SK-N-SH (cell line): ENCODE data around the gene RASA3. TPM values are rescaled to one million over a fixed set of nuclear protein-coding genes. Genes with fewer than 3 reads are reported as not detected.

Experiments
- CTCF ChIA-PET: fragments of 300-600, 350-600 bp; formaldehyde crosslinking; extraction: SDS; loops from one replicate; lab custom pipeline; 2021; lab: Yijun Ruan, JAX
- POLR2A ChIA-PET: fragments of 350-600 bp; sonication (Branson Sonifier 250); formaldehyde crosslinking; extraction: SDS; loops from one replicate; lab custom pipeline; 2020; ENCODE audit warnings: antibody characterized with exemption, inconsistent platforms; lab: Yijun Ruan, JAX
- DNase-seq: peaks from one replicate; pipeline ENCODE4 v3.0.0; 2012
- H2AFZ ChIP-seq: fragments of 200-600 bp; sonication (generic); 2 replicates; pipeline ENCODE4 v1.8.1; 2016; ENCODE audit warnings: antibody characterized with exemption, mild to moderate bottlenecking, low read depth
- H3F3A ChIP-seq: fragments of 200-600 bp; sonication (generic); replicated peaks from 2 replicates; pipeline ENCODE3; 2016; ENCODE audit warnings: antibody characterized with exemption, mild to moderate bottlenecking; ENCODE audit not compliant: insufficient read depth
- H3K27ac ChIP-seq, 2 experiments: fragments of 200-500 bp in 1 of 2; fragments of 200-600 bp in 1 of 2; sonication (Bioruptor generic) in 1 of 2; sonication (generic), shearing (Covaris generic) in 1 of 2; 2 replicates each; pipeline versions ENCODE4 v1.5.1 to v1.6.1; 2014 to 2016; ENCODE audit warnings: low read depth in 2 of 2, inconsistent platforms in 1 of 2, low read length in 1 of 2, mild to moderate bottlenecking in 1 of 2, mixed read lengths in 1 of 2
- H3K27me3 ChIP-seq: fragments of 200-600 bp; sonication (generic), shearing (Covaris generic); 2 replicates; pipeline ENCODE4 v1.6.1; 2016; ENCODE audit warnings: mixed run types; ENCODE audit not compliant: insufficient read depth
- H3K36me3 ChIP-seq, 2 experiments: fragments of 200-500 bp in 1 of 2; fragments of 200-600 bp in 1 of 2; sonication (Bioruptor generic) in 1 of 2; sonication (generic) in 1 of 2; replicated peaks in 1 of 2; 2 replicates each; pipeline versions ENCODE3 to v1.5.1; 2014 to 2016; ENCODE audit warnings: low read length in 1 of 2, mild to moderate bottlenecking in 1 of 2; ENCODE audit not compliant: insufficient read depth in 2 of 2, control insufficient read depth in 1 of 2
- H3K4me1 ChIP-seq, 2 experiments: fragments of 200-500 bp in 1 of 2; fragments of 200-600 bp in 1 of 2; sonication (Bioruptor generic) in 1 of 2; sonication (generic), shearing (Covaris generic) in 1 of 2; 2 replicates each; pipeline versions ENCODE4 v1.5.1 to v1.6.1; 2014 to 2016; ENCODE audit warnings: low read depth in 1 of 2, low read length in 1 of 2, mixed run types in 1 of 2; ENCODE audit not compliant: insufficient read depth in 2 of 2, control insufficient read depth in 1 of 2
- H3K4me2 ChIP-seq: fragments of 200-600 bp; sonication (generic), shearing (Covaris generic); 2 replicates; pipeline ENCODE4 v1.6.1; 2017; ENCODE audit warnings: mixed run types
- H3K4me3 ChIP-seq, 2 experiments: fragments of 200-500 bp in 1 of 2; fragments of 200-600 bp in 1 of 2; sonication (Bioruptor generic) in 1 of 2; sonication (generic), shearing (Covaris generic) in 1 of 2; 2 replicates each; pipeline versions ENCODE4 v1.5.1 to v1.8.1; 2014 to 2016; ENCODE audit warnings: low read depth in 2 of 2, inconsistent platforms in 1 of 2, low read length in 1 of 2, mild to moderate bottlenecking in 1 of 2, mixed read lengths in 1 of 2, moderate library complexity in 1 of 2
- H3K79me2 ChIP-seq: fragments of 200-600 bp; sonication (generic); 2 replicates; pipeline ENCODE4 v1.8.1; 2017; ENCODE audit warnings: mild to moderate bottlenecking; ENCODE audit not compliant: insufficient read depth
- H3K9ac ChIP-seq: fragments of 200-600 bp; sonication (generic); 2 replicates; pipeline ENCODE4 v1.6.1; 2017; ENCODE audit warnings: mixed run types
- H3K9me2 ChIP-seq: fragments of 200-600 bp; sonication (generic); 2 replicates; pipeline ENCODE4 v1.6.1; 2017; ENCODE audit warnings: mixed run types
- H3K9me3 ChIP-seq: fragments of 200-600 bp; sonication (generic); 2 replicates; pipeline ENCODE4 v1.6.1; 2017; ENCODE audit warnings: mixed run types, mild to moderate bottlenecking, moderate library complexity
- H4K20me1 ChIP-seq: fragments of 200-600 bp; sonication (generic); 2 replicates; pipeline ENCODE4 v1.6.1; 2017; ENCODE audit warnings: mild to moderate bottlenecking, mixed run types; ENCODE audit not compliant: insufficient read depth
- CHD2 ChIP-seq: fragments of 150-350 bp; IDR thresholded peaks from 2 replicates; pipeline ENCODE4 v1.6.1; 2018; ENCODE audit warnings: low read length; ENCODE audit not compliant: partially characterized antibody
- ELF1 ChIP-seq: IDR thresholded peaks from 2 replicates; pipeline ENCODE4 v1.4.0; 2012
- EZH2phosphoT487 ChIP-seq: fragments of 200-600 bp; sonication (generic); IDR thresholded peaks from 2 replicates; pipeline ENCODE4 v1.6.1; 2017; ENCODE audit warnings: low read depth, mixed run types, mild to moderate bottlenecking, antibody characterized with exemption, moderate library complexity, borderline replicate concordance
- FOSL2 ChIP-seq: IDR thresholded peaks from 2 replicates; pipeline ENCODE4 v1.4.0; 2012; ENCODE audit warnings: low read depth, mild to moderate bottlenecking, moderate library complexity, borderline replicate concordance
- FOXJ3 ChIP-seq: sonication (generic); formaldehyde crosslinking; IDR thresholded peaks from 2 replicates; pipeline ENCODE4 v1.5.1; 2020; ENCODE audit warnings: mild to moderate bottlenecking, missing genetic modification reagents
- FOXM1 ChIP-seq: IDR thresholded peaks from 2 replicates; pipeline ENCODE4 v1.4.0; 2012; ENCODE audit warnings: low read depth, mild to moderate bottlenecking
- GABPA ChIP-seq: IDR thresholded peaks from 2 replicates; pipeline ENCODE4 v1.4.0; 2012; ENCODE audit warnings: low read depth, mild to moderate bottlenecking
- GATA2 ChIP-seq: sonication (generic); formaldehyde crosslinking; IDR thresholded peaks from 2 replicates; pipeline ENCODE4 v1.5.0; 2020; ENCODE audit warnings: mild to moderate bottlenecking, missing genetic modification reagents
- JUND ChIP-seq: IDR thresholded peaks from 2 replicates; pipeline ENCODE4 v1.4.0; 2012
- MAX ChIP-seq: IDR thresholded peaks from 2 replicates; pipeline ENCODE4 v1.4.0; 2012; ENCODE audit warnings: low read depth
- MEF2A ChIP-seq: IDR thresholded peaks from 2 replicates; pipeline ENCODE4 v1.4.0; 2012; ENCODE audit warnings: low read depth, borderline replicate concordance
- NFIC ChIP-seq: IDR thresholded peaks from 2 replicates; pipeline ENCODE4 v1.4.0; 2012; ENCODE audit warnings: borderline replicate concordance
- RAD21 ChIP-seq: IDR thresholded peaks from 2 replicates; pipeline ENCODE4 v1.6.1; 2012; ENCODE audit warnings: mild to moderate bottlenecking, low read length
- RCOR1 ChIP-seq: fragments of 150-350 bp; IDR thresholded peaks from 2 replicates; pipeline ENCODE4 v1.6.1; 2017; ENCODE audit warnings: antibody characterized with exemption, low read length
- RFX5 ChIP-seq: IDR thresholded peaks from 2 replicates; pipeline ENCODE4 v1.6.1; 2012; ENCODE audit warnings: mild to moderate bottlenecking, improper control_type of control experiment, low read length
- RXRA ChIP-seq: IDR thresholded peaks from 2 replicates; pipeline ENCODE4 v1.4.0; 2012; ENCODE audit warnings: low read depth, mild to moderate bottlenecking, borderline replicate concordance
- SIN3A ChIP-seq: IDR thresholded peaks from 2 replicates; pipeline ENCODE4 v1.6.1; 2012; ENCODE audit warnings: low read depth, mild to moderate bottlenecking, low read length, moderate library complexity, borderline replicate concordance
- TAF1 ChIP-seq: IDR thresholded peaks from 2 replicates; pipeline ENCODE4 v1.6.1; 2012; ENCODE audit warnings: low read depth, mild to moderate bottlenecking, low read length, moderate library complexity, borderline replicate concordance
- TCF12 ChIP-seq: IDR thresholded peaks from 2 replicates; pipeline ENCODE4 v1.4.0; 2012
- TEAD4 ChIP-seq: IDR thresholded peaks from 2 replicates; pipeline ENCODE4 v1.4.0; 2012; ENCODE audit warnings: mild to moderate bottlenecking, borderline replicate concordance; ENCODE audit not compliant: insufficient read depth
- USF1 ChIP-seq: IDR thresholded peaks from 2 replicates; pipeline ENCODE4 v1.4.0; 2012; ENCODE audit warnings: low read depth, borderline replicate concordance
- YY1 ChIP-seq: IDR thresholded peaks from 2 replicates; pipeline ENCODE4 v1.4.0; 2012; ENCODE audit warnings: low read depth, mild to moderate bottlenecking
- ZBTB33 ChIP-seq: IDR thresholded peaks from 2 replicates; pipeline ENCODE4 v1.4.0; 2012; ENCODE audit warnings: low read depth, borderline replicate concordance
- WGBS: methylation state at CpG from one replicate; pipeline ENCODE4 v1.1.6; 2017; ENCODE audit warnings: low lambda C conversion rate; 5-methylcytosine and 5-hydroxymethylcytosine counted together
- polyA plus RNA-seq, 3 experiments: library from polyadenylated mRNA; depleted of rRNA; stranded (reverse); fragments of >200 nt; gene quantifications; 2 replicates each; pipeline ENCODE4 v1.2.3, GENCODE V29; 2012
- TF ChIP-seq, protein P1 (sequence below): fragments of 150-350 bp; IDR thresholded peaks from 2 replicates; pipeline ENCODE4 v1.6.1; 2016; ENCODE audit warnings: mild to moderate bottlenecking, low read depth, low read length

The RASA3 gene
- polyA plus RNA-seq, 1 of the 3 experiments (the other 2 are of a cell fraction): 25.1 TPM

- Histone ChIP-seq H3K4me1 (peaks cover 30 to 82% of the 10 kb centered on the region in 2 experiments), H3K79me2 (peaks cover 85% of the 10 kb centered on the region), H3F3A (peaks cover 27% of the 10 kb centered on the region), H3K27me3 (no peaks in the 10 kb centered on the region), H4K20me1 (peaks cover 35% of the 10 kb centered on the region), H2AFZ (no peak overlapping the region), H3K4me2 (peak overlapping the region; percentile 71), H3K9ac (peak overlapping the region; percentile 36; the same call in 1 of the 2 replicates), H3K36me3 (peaks cover 3 to 4% of the 10 kb centered on the region in 2 experiments), H3K4me3 (no peak overlapping the region), H3K9me3 (no peaks in the 10 kb centered on the region), H3K9me2 (no peaks in the 10 kb centered on the region), H3K27ac (peak overlapping the region; percentile 69 to 75; a peak in 3 of 4 replicates)
- WGBS: 95% methylated on average over 33 of the region's 33 CpGs
- no peak for DNase-seq
- CTCF ChIA-PET: no interaction called here
- no peak for TF ChIP-seq SIN3A
- no peak for TF ChIP-seq RCOR1
- no peak for TF ChIP-seq GABPA
- no peak for TF ChIP-seq ELF1
- TF ChIP-seq MAX: no peak
- no peak for TF ChIP-seq RXRA
- POLR2A ChIA-PET: no interaction called here
Measured at GRCh38 chr13:114108141-114108761, 24.2 kb downstream of the RASA3 start.

- peak overlapping the region; percentile 36; the same call in 1 of the 2 replicates for H3K9ac ChIP-seq
- peak; percentile 51; the same call in 1 of the 2 replicates for TF ChIP-seq TAF1
- TF ChIP-seq USF1: no peak
- no peak for TF ChIP-seq GABPA
- TF ChIP-seq, protein P1, sequence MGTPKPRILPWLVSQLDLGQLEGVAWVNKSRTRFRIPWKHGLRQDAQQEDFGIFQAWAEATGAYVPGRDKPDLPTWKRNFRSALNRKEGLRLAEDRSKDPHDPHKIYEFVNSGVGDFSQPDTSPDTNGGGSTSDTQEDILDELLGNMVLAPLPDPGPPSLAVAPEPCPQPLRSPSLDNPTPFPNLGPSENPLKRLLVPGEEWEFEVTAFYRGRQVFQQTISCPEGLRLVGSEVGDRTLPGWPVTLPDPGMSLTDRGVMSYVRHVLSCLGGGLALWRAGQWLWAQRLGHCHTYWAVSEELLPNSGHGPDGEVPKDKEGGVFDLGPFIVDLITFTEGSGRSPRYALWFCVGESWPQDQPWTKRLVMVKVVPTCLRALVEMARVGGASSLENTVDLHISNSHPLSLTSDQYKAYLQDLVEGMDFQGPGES: no peak
- TF ChIP-seq CHD2: no peak
- TF ChIP-seq GATA2: no peak
- TF ChIP-seq RAD21: no peak
- TF ChIP-seq NFIC: peak; percentile 85
- TF ChIP-seq RFX5: no peak
- TF ChIP-seq FOXM1: no peak
- peak; percentile 72 for TF ChIP-seq MAX
- peak; percentile 70 for TF ChIP-seq TCF12
- no peak for TF ChIP-seq MEF2A
- peak; percentile 83; the same call in 1 of the 2 replicates for TF ChIP-seq FOSL2
- TF ChIP-seq RXRA: no peak; the same call in 1 of the 2 replicates
- no peak for TF ChIP-seq FOXJ3
- TF ChIP-seq JUND: no peak
- TF ChIP-seq YY1: no peak
- TF ChIP-seq EZH2phosphoT487: no peak
- TF ChIP-seq TEAD4: no peak
- no peak for TF ChIP-seq ZBTB33
Measured at GRCh38 chr13:114107686-114108081, 24.7 kb downstream of the RASA3 start.

More at GRCh38 chr13:114107686-114108081, 24.7 kb downstream of the RASA3 start:
- H3K36me3 ChIP-seq: peaks cover 3 to 4% of the 10 kb centered on the region in 2 experiments
- H3K27ac ChIP-seq: peak overlapping the region; percentile 69 to 75
- peaks cover 27% of the 10 kb centered on the region for H3F3A ChIP-seq
- H3K4me1 ChIP-seq: peaks cover 30 to 77% of the 10 kb centered on the region in 2 experiments
- peak; percentile 41 for DNase-seq
- H3K4me3 ChIP-seq: no peak overlapping the region
- POLR2A ChIA-PET: no interaction called here
- H4K20me1 ChIP-seq: peaks cover 40% of the 10 kb centered on the region
- WGBS: 64% methylated on average over 7 of the region's 12 CpGs
- H2AFZ ChIP-seq: no peak overlapping the region
- no peaks in the 10 kb centered on the region for H3K9me2 ChIP-seq
- H3K27me3 ChIP-seq: no peaks in the 10 kb centered on the region
- peak overlapping the region; percentile 71 for H3K4me2 ChIP-seq
- CTCF ChIA-PET: no interaction called here
- H3K79me2 ChIP-seq: peaks cover 85% of the 10 kb centered on the region
- no peaks in the 10 kb centered on the region for H3K9me3 ChIP-seq
